Gastroesophageal sphincter (tissue), 4 donors: ENCODE measurements around the gene MBOAT7. TPM values are rescaled to one million over a fixed set of nuclear protein-coding genes. Genes with fewer than 3 reads are reported as not detected.
A peak's percentile ranks its signal among the peaks of the same experiment; 100 is the strongest.

Experiments used
- ATAC-seq: fragments of 150-250 bp; one replicate; pipeline ENCODE4 v1.9.1; 2016; ENCODE audit warnings: mild to moderate bottlenecking, moderate library complexity
- H3K27ac ChIP-seq, 4 donors: fragments of 200-600 bp; sonication (generic) in 3 of 4; 1 replicate in 3 of 4; 2 replicates in 1 of 4; pipeline ENCODE4 v1.5.1; 2016 to 2019
- H3K27me3 ChIP-seq: fragments of 200-600 bp; sonication (generic); one replicate; pipeline ENCODE4 v1.5.1; 2019
- H3K36me3 ChIP-seq, 2 donors: fragments of 200-600 bp; sonication (generic); one replicate each; pipeline ENCODE4 v1.5.1; 2019; ENCODE audit warnings: control low read depth in 1 of 2
- H3K4me1 ChIP-seq, 3 donors: fragments of 200-600 bp; sonication (generic); 1 replicate in 2 of 3; 2 replicates in 1 of 3; pipeline ENCODE4 v1.5.1; 2016 to 2019; ENCODE audit warnings: control low read depth in 2 of 3
- H3K4me3 ChIP-seq, 2 donors: fragments of 200-600 bp; sonication (generic); one replicate each; pipeline ENCODE4 v1.5.1; 2019; ENCODE audit warnings: mild to moderate bottlenecking in 1 of 2, moderate library complexity in 1 of 2
- H3K9me3 ChIP-seq, 3 donors: fragments of 200-600 bp; sonication (generic); one replicate each; pipeline ENCODE4 v1.5.1; 2017 to 2019; ENCODE audit warnings: control low read depth in 2 of 3
- EP300 ChIP-seq: sonication (generic); formaldehyde crosslinking; IDR thresholded peaks from one replicate; pipeline ENCODE4 v1.6.1; 2017; ENCODE audit warnings: antibody characterized with exemption, mild to moderate bottlenecking
- POLR2A ChIP-seq, 2 donors: fragments of 450-650 bp; IDR thresholded peaks; one replicate each; pipeline ENCODE4 v1.6.1; 2017; ENCODE audit warnings: antibody characterized with exemption in 2 of 2, mild to moderate bottlenecking in 2 of 2, moderate library complexity in 1 of 2
- POLR2AphosphoS5 ChIP-seq: sonication (generic); formaldehyde crosslinking; IDR thresholded peaks from one replicate; pipeline ENCODE4 v1.6.1; 2017; ENCODE audit warnings: antibody characterized with exemption
- WGBS, 2 donors: methylation state at CpG; one replicate each; pipeline ENCODE4 v1.1.5; 2018; ENCODE audit warnings: low coverage in 1 of 2; 5-methylcytosine and 5-hydroxymethylcytosine counted together
- total RNA-seq, 4 donors: library from RNA; depleted of rRNA; stranded (reverse); fragments of >200 nt; gene quantifications; one replicate each; pipeline ENCODE4 v1.1.0, GENCODE V29; 2016
- TF ChIP-seq, protein P1 (sequence below), 4 experiments: fragments of 200-600 bp in 2 of 4; fragments of 450-650 bp in 2 of 4; sonication (generic) in 1 of 4; IDR thresholded peaks; one replicate each; pipeline ENCODE4 v1.5.1; 2017 to 2019; ENCODE audit warnings: antibody characterized with exemption in 4 of 4, mild to moderate bottlenecking in 2 of 4, moderate library complexity in 2 of 4

Gene MBOAT7
- total RNA-seq, 4 donors from 2014 or later = 28.4 to 64.3 (median 36.5) TPM

DNA sequence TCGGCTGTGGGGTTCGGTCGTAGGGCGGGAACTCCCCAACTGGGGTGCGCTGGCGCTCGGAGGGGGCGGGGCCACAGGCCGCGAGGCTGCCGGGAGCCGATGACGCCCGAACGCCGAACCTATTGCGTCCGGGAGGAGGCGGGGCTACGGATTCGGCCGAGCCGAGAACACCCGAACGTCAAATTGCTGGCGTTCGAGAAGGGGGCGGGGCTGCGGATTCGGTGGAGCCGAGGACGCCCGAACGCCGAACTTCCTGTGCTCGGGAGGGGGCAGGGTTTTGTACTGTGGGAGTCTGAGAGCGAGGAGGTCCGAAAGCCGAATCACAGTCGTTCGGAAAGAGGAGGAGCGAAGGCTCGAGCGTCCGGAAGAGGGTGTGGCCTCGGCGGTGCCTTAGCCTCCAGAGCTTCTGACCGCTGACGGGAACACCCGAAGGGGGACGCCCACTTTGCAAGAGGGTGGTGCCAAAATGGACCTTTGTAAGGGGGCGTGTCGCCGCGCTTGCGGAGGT lies 1.2 kb upstream of the MBOAT7 start:
- H3K36me3 ChIP-seq = peaks cover 0 to 38% of the 10 kb centered on the region in 2 donors
- 0 to 3% methylated on average over 1 to 15 of the region's 56 CpGs for WGBS, 2 donors
- TF ChIP-seq POLR2AphosphoS5 = peak; percentile 21
- TF ChIP-seq, protein P1, sequence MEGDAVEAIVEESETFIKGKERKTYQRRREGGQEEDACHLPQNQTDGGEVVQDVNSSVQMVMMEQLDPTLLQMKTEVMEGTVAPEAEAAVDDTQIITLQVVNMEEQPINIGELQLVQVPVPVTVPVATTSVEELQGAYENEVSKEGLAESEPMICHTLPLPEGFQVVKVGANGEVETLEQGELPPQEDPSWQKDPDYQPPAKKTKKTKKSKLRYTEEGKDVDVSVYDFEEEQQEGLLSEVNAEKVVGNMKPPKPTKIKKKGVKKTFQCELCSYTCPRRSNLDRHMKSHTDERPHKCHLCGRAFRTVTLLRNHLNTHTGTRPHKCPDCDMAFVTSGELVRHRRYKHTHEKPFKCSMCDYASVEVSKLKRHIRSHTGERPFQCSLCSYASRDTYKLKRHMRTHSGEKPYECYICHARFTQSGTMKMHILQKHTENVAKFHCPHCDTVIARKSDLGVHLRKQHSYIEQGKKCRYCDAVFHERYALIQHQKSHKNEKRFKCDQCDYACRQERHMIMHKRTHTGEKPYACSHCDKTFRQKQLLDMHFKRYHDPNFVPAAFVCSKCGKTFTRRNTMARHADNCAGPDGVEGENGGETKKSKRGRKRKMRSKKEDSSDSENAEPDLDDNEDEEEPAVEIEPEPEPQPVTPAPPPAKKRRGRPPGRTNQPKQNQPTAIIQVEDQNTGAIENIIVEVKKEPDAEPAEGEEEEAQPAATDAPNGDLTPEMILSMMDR (IDR thresholded peaks at IDR 0.05) = no peak

DNA sequence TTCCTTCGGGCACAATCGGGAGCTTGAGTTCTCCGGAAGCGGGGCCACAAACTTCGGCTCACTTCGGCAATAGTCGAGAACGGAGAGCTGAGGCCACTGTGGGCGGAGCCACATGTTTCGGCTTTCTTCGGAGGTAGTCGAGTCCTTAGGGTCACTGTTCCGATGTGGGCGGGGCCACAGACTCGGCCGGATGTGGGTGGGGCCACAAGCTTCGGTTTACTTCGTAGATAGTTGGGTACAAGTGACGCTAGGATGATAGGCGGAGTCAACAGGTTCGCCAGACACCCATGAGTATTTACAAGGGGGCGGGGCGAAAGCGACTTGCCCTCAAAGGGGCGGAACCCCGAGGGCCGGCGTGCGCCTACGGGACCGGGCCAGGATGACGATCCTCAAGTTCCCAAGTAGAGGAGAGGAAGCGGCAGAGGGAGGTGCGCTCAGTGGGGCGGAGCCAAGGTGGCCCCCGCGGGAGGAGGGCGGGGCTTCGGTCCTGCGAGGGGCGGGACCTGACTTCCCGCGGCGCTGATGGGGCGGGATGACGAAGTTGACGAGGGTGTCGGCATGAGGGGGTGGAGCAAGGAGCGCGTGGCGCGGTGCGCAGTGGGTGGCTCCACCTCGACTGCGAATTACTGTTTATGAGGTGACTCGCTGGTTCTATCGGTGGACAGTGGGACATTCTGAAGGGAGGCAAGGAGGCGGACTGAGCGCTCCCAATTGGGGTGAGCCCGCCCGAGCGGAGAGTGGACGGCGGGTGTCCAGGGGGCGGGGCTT lies 539 bp upstream of the MBOAT7 start:
- WGBS, 2 donors = 0 to 4% methylated on average over 4 to 18 of the region's 65 CpGs
- no peaks in the 10 kb centered on the region for H3K27me3 ChIP-seq
- TF ChIP-seq POLR2AphosphoS5 = peak; percentile 80
- no peak for TF ChIP-seq EP300
- TF ChIP-seq, protein P1 (IDR thresholded peaks at IDR 0.05) = no peak
- peak; percentile 63 to 74 for TF ChIP-seq POLR2A (IDR thresholded peaks at IDR 0.05)
- peak overlapping the region; percentile 47 to 79 for H3K4me3 ChIP-seq
- ATAC-seq = peak; percentile 80
- no peaks in the 10 kb centered on the region for H3K9me3 ChIP-seq
- peaks cover 0 to 36% (median 17%) of the 10 kb centered on the region in 3 donors for H3K4me1 ChIP-seq
- H3K36me3 ChIP-seq = peaks cover 0 to 32% of the 10 kb centered on the region in 2 donors
- peak overlapping the region; percentile 79 to 100 (median 94) for H3K27ac ChIP-seq

More for the DNA sequence above, 1.2 kb upstream of the MBOAT7 start:
- Histone ChIP-seq H3K27me3 (no peaks in the 10 kb centered on the region), H3K27ac (peak overlapping the region; percentile 79 to 100 (median 94)), H3K4me1 (peaks cover 0 to 36% (median 17%) of the 10 kb centered on the region in 3 donors), H3K4me3 (peak overlapping the region; percentile 79 to 83), H3K9me3 (no peaks in the 10 kb centered on the region)
- ATAC-seq = peak; percentile 74

DNA sequence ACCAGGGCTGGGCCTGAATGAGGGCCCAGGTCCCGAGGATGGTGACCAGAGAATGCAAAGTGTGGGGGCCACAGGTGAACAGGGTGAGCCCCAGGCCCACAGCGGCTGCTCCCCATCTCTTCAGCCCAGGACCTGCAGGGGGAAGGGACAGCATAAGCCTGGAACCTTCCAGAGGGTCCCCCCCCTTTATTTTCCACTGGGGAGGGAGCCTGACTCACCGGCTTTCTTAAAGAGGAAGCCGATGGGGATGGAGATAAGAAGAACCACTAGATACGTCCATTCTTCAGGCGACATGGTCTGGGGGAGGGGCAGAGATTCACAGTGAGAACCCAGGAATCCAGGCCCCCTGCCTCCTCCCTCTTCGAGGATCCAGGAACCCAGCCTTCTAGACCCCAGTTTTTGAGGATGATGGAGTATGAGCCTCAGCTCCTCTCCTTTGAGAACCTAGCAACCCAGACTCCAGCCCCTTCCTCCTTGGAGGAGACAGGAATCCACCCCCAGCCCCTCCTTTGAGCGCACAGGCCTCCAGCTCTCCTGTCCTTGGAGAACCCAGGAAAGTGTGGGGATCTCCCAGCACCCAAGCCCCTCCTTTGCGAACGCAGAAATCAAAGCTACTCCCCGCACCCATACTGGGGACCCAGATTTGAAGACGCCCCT lies 1.0 kb downstream of the MBOAT7 start:
- Histone ChIP-seq H3K36me3 (peaks cover 0 to 22% of the 10 kb centered on the region in 2 donors), H3K27me3 (no peaks in the 10 kb centered on the region), H3K4me3 (peak overlapping the region; percentile 47 to 79), H3K27ac (peak overlapping the region; percentile 75 to 100 (median 94)), H3K4me1 (peaks cover 0 to 36% (median 17%) of the 10 kb centered on the region in 3 donors), H3K9me3 (no peaks in the 10 kb centered on the region)
- WGBS, 2 donors = 25% methylated on average over 5 of the region's 12 CpGs; no CpG with 5 or more reads in 1 of the 2 donors
- TF ChIP-seq EP300 (no peak), POLR2AphosphoS5 (no peak), POLR2A (IDR thresholded peaks at IDR 0.05) (no peak)
- TF ChIP-seq, protein P1 (IDR thresholded peaks at IDR 0.05) = no peak
- ATAC-seq = no peak

DNA sequence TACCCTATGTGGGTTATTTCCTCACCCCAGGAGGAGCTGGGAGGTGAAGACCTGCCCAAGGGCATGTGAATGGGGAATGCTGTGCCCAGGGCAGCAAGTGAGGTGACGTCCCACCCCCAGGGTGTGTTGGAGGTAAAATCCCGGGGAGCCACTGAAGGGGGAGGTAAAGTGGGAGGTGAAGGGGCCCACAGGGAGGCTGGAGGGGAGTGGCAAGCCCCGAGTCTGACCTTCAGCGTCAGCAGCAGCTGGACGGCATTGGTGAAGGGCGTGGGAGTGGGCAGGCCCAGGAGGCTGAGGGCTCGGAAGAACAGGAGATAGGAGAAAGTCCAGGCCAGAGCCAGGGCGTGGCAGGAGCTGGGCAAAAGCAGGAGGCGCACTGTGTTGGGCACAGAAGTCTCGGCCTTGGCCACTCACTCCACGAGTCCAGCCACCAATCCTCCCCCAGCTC lies 2.4 kb downstream of the MBOAT7 start:
- no peak for ATAC-seq
- TF ChIP-seq, protein P1 (IDR thresholded peaks at IDR 0.05) = no peak
- no peak for TF ChIP-seq POLR2AphosphoS5
- no peak for TF ChIP-seq EP300
- no peak for TF ChIP-seq POLR2A (IDR thresholded peaks at IDR 0.05)
- no peak overlapping the region for H3K4me3 ChIP-seq

More for the DNA sequence above, 2.4 kb downstream of the MBOAT7 start:
- Histone ChIP-seq H3K4me1 (peaks cover 0 to 22% (median 12%) of the 10 kb centered on the region in 3 donors), H3K27me3 (no peaks in the 10 kb centered on the region), H3K27ac (no peak overlapping the region), H3K36me3 (peaks cover 0 to 22% of the 10 kb centered on the region in 2 donors), H3K9me3 (no peaks in the 10 kb centered on the region)
- 85 to 93% methylated on average over 6 of the region's 11 CpGs for WGBS, 2 donors
